Type B pancreatic cell (in vitro differentiated cells): Measurements from ENCODE around the gene GRB2. TPM values are rescaled to one million over a fixed set of nuclear protein-coding genes. Genes with fewer than 3 reads are reported as not detected.

Experiments
- DNase-seq: peaks from one replicate; pipeline ENCODE4 v3.0.0; 2021; ENCODE audit warnings: mixed read lengths; ENCODE audit not compliant: unreplicated experiment; ENCODE audit errors: extremely low spot score
- H3K27ac Mint-ChIP-seq: 2 replicates; pipeline ENCODE4 v1.8.0; 2021; ENCODE audit warnings: mild to moderate bottlenecking, mixed read lengths
- H3K27me3 Mint-ChIP-seq: 2 replicates; pipeline ENCODE4 v1.8.0; 2021; ENCODE audit warnings: mixed read lengths
- H3K36me3 Mint-ChIP-seq: 2 replicates; pipeline ENCODE4 v1.8.0; 2021; ENCODE audit warnings: mixed read lengths
- H3K4me1 Mint-ChIP-seq: one replicate; pipeline ENCODE4 v1.8.0; 2021; ENCODE audit warnings: mixed read lengths; ENCODE audit not compliant: unreplicated experiment
- H3K4me3 Mint-ChIP-seq: 2 replicates; pipeline ENCODE4 v1.8.0; 2021; ENCODE audit warnings: mild to moderate bottlenecking, mixed read lengths
- H3K9me3 Mint-ChIP-seq: 2 replicates; pipeline ENCODE4 v1.8.0; 2021; ENCODE audit warnings: mixed read lengths
- CTCF ChIP-seq: fragments of 200-600 bp; sonication (generic); conservative IDR thresholded peaks from 2 replicates; pipeline ENCODE4 v1.5.0; 2021; ENCODE audit warnings: antibody characterized with exemption, mild to moderate bottlenecking
- total RNA-seq: library from RNA; stranded (reverse); gene quantifications from 2 replicates; pipeline ENCODE4 v1.2.1, GENCODE V29; 2021; ENCODE audit warnings: low replicate concordance

The GRB2 gene
- total RNA-seq, 1 donor from 2014 or later: 65.3 TPM

- no peaks in the 10 kb centered on the region for H3K36me3 Mint-ChIP-seq
- H3K4me3 Mint-ChIP-seq: no peak overlapping the region
- DNase-seq: no peak
- TF ChIP-seq CTCF: no peak
- no peaks in the 10 kb centered on the region for H3K27me3 Mint-ChIP-seq
- peaks cover 52% of the 10 kb centered on the region for H3K4me1 Mint-ChIP-seq
- H3K9me3 Mint-ChIP-seq: no peaks in the 10 kb centered on the region
- H3K27ac Mint-ChIP-seq: no peak overlapping the region
These were observed 38.2 kb downstream of the GRB2 start for GRCh38 chr17:75367312-75367711.

- Mint-ChIP-seq H3K9me3 (no peaks in the 10 kb centered on the region), H3K27me3 (no peaks in the 10 kb centered on the region), H3K4me1 (peaks cover 50% of the 10 kb centered on the region), H3K36me3 (no peaks in the 10 kb centered on the region), H3K27ac (no peak overlapping the region), H3K4me3 (no peak overlapping the region)
- no peak for TF ChIP-seq CTCF
- DNase-seq: no peak
These were observed 39.0 kb downstream of the GRB2 start for GRCh38 chr17:75366432-75366831.

GRCh38 chr17:75365931-75366275, 39.6 kb downstream of the GRB2 start:
- no peaks in the 10 kb centered on the region for H3K36me3 Mint-ChIP-seq
- no peak overlapping the region for H3K4me3 Mint-ChIP-seq
- TF ChIP-seq CTCF: no peak
- no peaks in the 10 kb centered on the region for H3K27me3 Mint-ChIP-seq
- peaks cover 52% of the 10 kb centered on the region for H3K4me1 Mint-ChIP-seq
- no peak overlapping the region for H3K27ac Mint-ChIP-seq
- no peaks in the 10 kb centered on the region for H3K9me3 Mint-ChIP-seq
- DNase-seq: no peak

- Mint-ChIP-seq H3K36me3 (no peaks in the 10 kb centered on the region), H3K4me3 (peak overlapping the region; percentile 0), H3K4me1 (peaks cover 54% of the 10 kb centered on the region), H3K27me3 (no peaks in the 10 kb centered on the region), H3K9me3 (no peaks in the 10 kb centered on the region), H3K27ac (no peak overlapping the region)
- no peak for TF ChIP-seq CTCF
- DNase-seq: no peak
These were observed 40.2 kb downstream of the GRB2 start for GRCh38 chr17:75365009-75365930.

DNA sequence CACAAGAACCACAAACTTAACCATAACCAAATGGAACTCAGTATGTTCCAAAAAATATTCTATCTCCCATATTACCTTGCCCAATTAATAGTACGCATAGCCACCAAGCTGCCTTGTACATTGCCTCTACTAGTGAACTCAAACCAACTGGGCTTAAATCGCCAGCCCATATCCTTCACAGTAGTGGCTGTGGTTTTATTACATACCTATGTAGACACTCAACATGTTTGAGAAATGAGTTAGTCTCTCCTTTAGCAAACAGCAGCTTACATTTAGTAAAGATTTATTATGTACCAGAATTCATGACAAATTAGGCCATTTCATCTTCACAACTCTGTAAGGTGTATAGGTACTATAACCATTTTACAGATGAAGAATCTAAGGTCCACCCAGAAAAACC, 41.4 kb downstream of the GRB2 start:
- no peaks in the 10 kb centered on the region for H3K9me3 Mint-ChIP-seq
- H3K4me1 Mint-ChIP-seq: peaks cover 54% of the 10 kb centered on the region
- no peaks in the 10 kb centered on the region for H3K27me3 Mint-ChIP-seq

More for the DNA sequence above, 41.4 kb downstream of the GRB2 start:
- no peak for TF ChIP-seq CTCF
- no peak overlapping the region for H3K4me3 Mint-ChIP-seq
- DNase-seq: no peak
- H3K27ac Mint-ChIP-seq: peak overlapping the region; percentile 17
- H3K36me3 Mint-ChIP-seq: no peaks in the 10 kb centered on the region
